Keratinocyte (primary cell): ENCODE data around the gene IL21R.

Experiments
- CTCF ChIP-seq, 3 experiments: IDR thresholded peaks in 1 of 3; conservative IDR thresholded peaks in 1 of 3; optimal IDR thresholded peaks in 1 of 3; 2 replicates in 2 of 3; 3 replicates in 1 of 3; pipeline versions ENCODE3 to v1.5.1; 2011; ENCODE audit warnings: low read length in 3 of 3, mild to moderate bottlenecking in 3 of 3, moderate library complexity in 2 of 3, control low read depth in 1 of 3, inconsistent platforms in 1 of 3; ENCODE audit not compliant: insufficient read depth in 2 of 3; ENCODE audit errors: extremely low read depth in 1 of 3
- EZH2 ChIP-seq: IDR thresholded peaks from one replicate; pipeline ENCODE4 v1.6.1; 2012; ENCODE audit warnings: inconsistent platforms, mild to moderate bottlenecking, low read length, moderate library complexity

DNA sequence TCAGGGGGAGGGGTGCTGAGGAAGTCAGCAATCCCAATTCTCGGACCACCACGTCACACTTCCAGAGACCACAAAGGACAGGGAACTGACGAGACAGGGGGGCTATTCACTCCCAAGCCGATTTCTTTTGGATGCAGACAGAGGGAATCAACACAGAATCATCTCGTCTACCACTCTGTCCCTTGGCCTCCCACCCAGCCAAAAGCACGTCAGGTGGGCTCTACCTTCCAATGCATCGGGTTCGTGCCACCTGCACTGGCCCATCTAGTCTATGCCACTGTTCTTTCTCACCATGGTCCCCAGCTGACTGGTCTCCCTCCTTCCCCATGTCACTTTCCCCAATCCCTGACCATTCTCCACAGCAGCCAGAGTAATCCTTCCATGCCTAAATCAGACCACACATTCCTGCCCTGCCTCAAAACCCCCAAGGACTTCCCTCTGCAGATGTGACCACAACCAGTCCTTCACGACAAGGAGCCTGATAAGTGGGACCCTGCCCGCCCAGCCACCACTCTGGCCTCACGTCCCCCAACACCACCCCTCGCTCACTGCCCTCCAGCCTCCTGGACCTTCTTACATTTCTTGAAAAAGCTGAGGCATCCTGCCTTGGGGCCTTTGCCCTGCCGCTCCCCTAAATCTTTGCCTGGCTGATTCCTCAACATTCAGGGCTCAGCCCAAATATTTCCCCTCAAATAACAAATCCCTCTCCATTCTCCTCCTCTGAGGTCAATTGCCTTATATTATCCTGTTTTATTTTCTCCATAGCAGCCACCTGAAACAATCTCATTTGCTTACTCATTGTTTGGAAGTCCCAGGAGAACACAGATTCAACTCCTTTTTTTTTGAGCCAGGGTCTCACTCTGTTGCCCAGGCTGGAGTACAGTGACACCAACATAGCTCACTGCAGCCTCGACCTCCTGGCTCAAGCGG lies 70.4 kb downstream of the IL21R start:
- no peak for TF ChIP-seq CTCF (optimal IDR thresholded peaks at IDR 0.05 in 1 of 3, IDR thresholded peaks at IDR 0.05 in 1 of 3, conservative IDR thresholded peaks at IDR 0.05 in 1 of 3; ENCODE audit: extremely low read depth in 1 of 3, insufficient read depth in 2 of 3, low read length in 3 of 3)
- no peak for TF ChIP-seq EZH2
